ENCODE data around the gene PRKCZ. TPM values are rescaled to one million over a fixed set of nuclear protein-coding genes. Genes with fewer than 3 reads are reported as not detected.

The PRKCZ gene
- total RNA-seq, 2 donors from 2014 or later: 60.7 to 67.8 TPM

GRCh38 chr1:2215329-2215728 is 165.1 kb downstream of the PRKCZ start:
- intact Hi-C loops (cut with DNase I, micrococcal nuclease): no loop called here
- no peak for ATAC-seq
- peak in 1 of 2 donors; percentile 25 for DNase-seq

GRCh38 chr1:2215909-2216766 is 165.9 kb downstream of the PRKCZ start:
- DNase-seq (no peak), ATAC-seq (no peak)
- intact Hi-C loops (cut with DNase I, micrococcal nuclease): no loop called here

GRCh38 chr1:2216767-2217058 is 166.5 kb downstream of the PRKCZ start:
- intact Hi-C loops (cut with DNase I, micrococcal nuclease): no loop called here
- ATAC-seq: no peak
- no peak for DNase-seq

GRCh38 chr1:2221271-2221670 is 171.1 kb downstream of the PRKCZ start:
- intact Hi-C loops (cut with DNase I, micrococcal nuclease): no loop called here
- DNase-seq (no peak), ATAC-seq (no peak)

- intact Hi-C loops (cut with DNase I, micrococcal nuclease): no loop called here
- no peak for DNase-seq
- no peak for ATAC-seq
Measured at GRCh38 chr1:2224170-2224584, 174.0 kb downstream of the PRKCZ start.

- intact Hi-C loops (cut with DNase I, micrococcal nuclease): no loop called here
- no peak for ATAC-seq
Measured at GRCh38 chr1:2224631-2225428, 174.6 kb downstream of the PRKCZ start.

GRCh38 chr1:2226525-2227345 is 176.5 kb downstream of the PRKCZ start:
- intact Hi-C loops (cut with DNase I, micrococcal nuclease): no loop called here
- DNase-seq (peak; percentile 35 to 46), ATAC-seq (no peak)

More at GRCh38 chr1:2224631-2225428, 174.6 kb downstream of the PRKCZ start:
- no peak for DNase-seq

- ATAC-seq (peak; percentile 81), DNase-seq (peak; percentile 94 to 96)
- intact Hi-C loops (cut with DNase I, micrococcal nuclease): no loop called here
Measured at GRCh38 chr1:2227346-2228156, 177.3 kb downstream of the PRKCZ start.

- intact Hi-C loops (cut with DNase I, micrococcal nuclease): no loop called here
- DNase-seq: no peak
- no peak for ATAC-seq
Measured at GRCh38 chr1:2228157-2228594, 178.0 kb downstream of the PRKCZ start, which contains the start of gene SKI. Gene SKI (plus strand): TSS chr1:2228319. CDS start chr1:2228767, 448 bp downstream.

GRCh38 chr1:2228694-2229036 is 178.5 kb downstream of the PRKCZ start:
- ATAC-seq (peak; percentile 4), DNase-seq (peak in 1 of 2 donors; percentile 56)
- intact Hi-C loops (cut with DNase I, micrococcal nuclease): no loop called here

- DNase-seq (peak; percentile 76 to 79), ATAC-seq (peak; percentile 39)
- intact Hi-C loops (cut with DNase I, micrococcal nuclease): no loop called here
Measured at GRCh38 chr1:2229037-2229864, 179.0 kb downstream of the PRKCZ start.

- DNase-seq: peak in 1 of 2 donors; percentile 62
- peak; percentile 13 for ATAC-seq
- intact Hi-C loops (cut with DNase I, micrococcal nuclease): no loop called here
Measured at GRCh38 chr1:2229911-2230731, 179.9 kb downstream of the PRKCZ start.

- ATAC-seq (peak; percentile 12), DNase-seq (peak in 1 of 2 donors; percentile 52)
- intact Hi-C loops (cut with DNase I, micrococcal nuclease): no loop called here
Measured at GRCh38 chr1:2230781-2231531, 180.7 kb downstream of the PRKCZ start.

- DNase-seq (peak; percentile 80 to 82), ATAC-seq (peak; percentile 6)
- intact Hi-C loops (cut with DNase I, micrococcal nuclease): no loop called here
Measured at GRCh38 chr1:2231532-2232254, 181.5 kb downstream of the PRKCZ start.

GRCh38 chr1:2232255-2232915 is 182.2 kb downstream of the PRKCZ start:
- no peak for ATAC-seq

More at GRCh38 chr1:2232255-2232915, 182.2 kb downstream of the PRKCZ start:
- intact Hi-C loops (cut with DNase I, micrococcal nuclease): no loop called here
- no peak for DNase-seq
